ENCODE results near the gene DUSP22.

GRCh38 chr6:304833-305370, 12.6 kb downstream of the DUSP22 start:
- TF ChIP-seq CTCF (IDR thresholded peaks at IDR 0.05): no peak
- TF ChIP-seq SIN3A (IDR thresholded peaks at IDR 0.05; ENCODE audit: borderline replicate concordance, insufficient read depth, low read depth, low read length): no peak
- TF ChIP-seq TCF7L2 (IDR thresholded peaks at IDR 0.05; ENCODE audit: low read depth, low read length): no peak
- TF ChIP-seq, protein P1, sequence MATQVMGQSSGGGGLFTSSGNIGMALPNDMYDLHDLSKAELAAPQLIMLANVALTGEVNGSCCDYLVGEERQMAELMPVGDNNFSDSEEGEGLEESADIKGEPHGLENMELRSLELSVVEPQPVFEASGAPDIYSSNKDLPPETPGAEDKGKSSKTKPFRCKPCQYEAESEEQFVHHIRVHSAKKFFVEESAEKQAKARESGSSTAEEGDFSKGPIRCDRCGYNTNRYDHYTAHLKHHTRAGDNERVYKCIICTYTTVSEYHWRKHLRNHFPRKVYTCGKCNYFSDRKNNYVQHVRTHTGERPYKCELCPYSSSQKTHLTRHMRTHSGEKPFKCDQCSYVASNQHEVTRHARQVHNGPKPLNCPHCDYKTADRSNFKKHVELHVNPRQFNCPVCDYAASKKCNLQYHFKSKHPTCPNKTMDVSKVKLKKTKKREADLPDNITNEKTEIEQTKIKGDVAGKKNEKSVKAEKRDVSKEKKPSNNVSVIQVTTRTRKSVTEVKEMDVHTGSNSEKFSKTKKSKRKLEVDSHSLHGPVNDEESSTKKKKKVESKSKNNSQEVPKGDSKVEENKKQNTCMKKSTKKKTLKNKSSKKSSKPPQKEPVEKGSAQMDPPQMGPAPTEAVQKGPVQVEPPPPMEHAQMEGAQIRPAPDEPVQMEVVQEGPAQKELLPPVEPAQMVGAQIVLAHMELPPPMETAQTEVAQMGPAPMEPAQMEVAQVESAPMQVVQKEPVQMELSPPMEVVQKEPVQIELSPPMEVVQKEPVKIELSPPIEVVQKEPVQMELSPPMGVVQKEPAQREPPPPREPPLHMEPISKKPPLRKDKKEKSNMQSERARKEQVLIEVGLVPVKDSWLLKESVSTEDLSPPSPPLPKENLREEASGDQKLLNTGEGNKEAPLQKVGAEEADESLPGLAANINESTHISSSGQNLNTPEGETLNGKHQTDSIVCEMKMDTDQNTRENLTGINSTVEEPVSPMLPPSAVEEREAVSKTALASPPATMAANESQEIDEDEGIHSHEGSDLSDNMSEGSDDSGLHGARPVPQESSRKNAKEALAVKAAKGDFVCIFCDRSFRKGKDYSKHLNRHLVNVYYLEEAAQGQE (IDR thresholded peaks at IDR 0.05; ENCODE audit: insufficient read depth in 1 of 2, low read depth in 2 of 2, low read length in 1 of 2): no peak
